Measurements from ENCODE around the gene RSF1. TPM values are rescaled to one million over a fixed set of nuclear protein-coding genes. Genes with fewer than 3 reads are reported as not detected.

The RSF1 gene
- total RNA-seq, 2 donors from 2014 or later = 25.5 to 46.2 TPM

- TF ChIP-seq POLR2A (IDR thresholded peaks at IDR 0.05) = no peak
- no peak for TF ChIP-seq CTCF (IDR thresholded peaks at IDR 0.05)
- no peak for TF ChIP-seq POLR2AphosphoS5 (IDR thresholded peaks at IDR 0.05)
- Histone ChIP-seq H3K36me3 (peaks cover 0 to 4% of the 10 kb centered on the region in 2 donors), H3K27me3 (replicated peaks; ENCODE audit: insufficient read depth) (no peaks in the 10 kb centered on the region), H3K4me3 (no peak overlapping the region), H3K9me3 (no peaks in the 10 kb centered on the region), H3K27ac (no peak overlapping the region), H3K4me1 (replicated peaks) (no peaks in the 10 kb centered on the region)
- DNase-seq (ENCODE audit: low spot score) = no peak
- intact Hi-C loops (cut with DNase I) = no loop called here
Observed at GRCh38 chr11:77687088-77687487, 133.4 kb downstream of the RSF1 start.

DNA sequence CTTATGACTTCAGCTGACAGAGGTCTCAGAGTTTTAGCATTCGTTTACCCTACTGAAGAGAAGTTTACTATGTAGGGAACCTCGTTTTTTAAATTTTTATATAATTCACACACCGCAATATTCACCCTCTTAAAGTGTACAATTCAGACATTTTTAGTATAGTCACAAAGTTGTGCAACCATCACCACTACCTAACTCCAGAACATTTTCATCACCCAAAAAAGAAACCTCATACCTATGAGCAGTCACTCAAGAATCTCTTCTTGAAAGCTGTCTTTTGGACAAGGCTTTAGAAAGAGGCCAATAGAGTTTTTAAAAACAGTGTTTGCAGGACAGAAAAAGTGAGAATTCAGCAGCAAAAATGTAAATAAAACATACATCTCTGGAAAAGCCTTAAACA, 143.4 kb downstream of the RSF1 start:
- intact Hi-C loops (cut with DNase I) = no loop called here
- Histone ChIP-seq H3K4me3 (no peak overlapping the region), H3K27me3 (replicated peaks; ENCODE audit: insufficient read depth) (no peaks in the 10 kb centered on the region), H3K9me3 (no peaks in the 10 kb centered on the region), H3K27ac (no peak overlapping the region), H3K36me3 (peaks cover 0 to 10% of the 10 kb centered on the region in 2 donors), H3K4me1 (replicated peaks) (no peaks in the 10 kb centered on the region)
- 86% methylated on average over 3 of the region's 3 CpGs for WGBS
- no peak for DNase-seq (ENCODE audit: low spot score)
- no peak for TF ChIP-seq POLR2AphosphoS5 (IDR thresholded peaks at IDR 0.05)

DNA sequence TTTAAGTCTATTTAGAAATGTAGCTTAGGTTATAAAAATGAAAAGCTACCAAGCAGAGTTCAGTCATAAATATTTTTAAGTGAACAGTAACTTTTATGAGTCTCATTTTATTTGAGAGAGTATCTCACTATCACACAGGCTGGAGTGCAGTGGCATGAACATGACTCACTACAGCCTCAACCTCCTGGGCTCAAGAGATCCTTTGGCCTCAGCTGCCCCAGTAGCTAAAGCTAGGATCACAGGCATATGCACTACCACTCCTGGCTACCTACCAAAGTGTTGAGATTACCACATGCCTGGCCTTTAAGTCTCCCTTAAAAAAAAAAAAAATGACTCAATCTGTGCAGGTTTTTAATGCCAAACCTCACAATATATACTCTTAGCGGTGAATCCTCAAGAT, 148.3 kb downstream of the RSF1 start:
- DNase-seq (ENCODE audit: low spot score) = no peak
- Histone ChIP-seq H3K36me3 (peaks cover 0 to 5% of the 10 kb centered on the region in 2 donors), H3K27ac (no peak overlapping the region), H3K9me3 (no peaks in the 10 kb centered on the region), H3K4me3 (no peak overlapping the region), H3K27me3 (replicated peaks; ENCODE audit: insufficient read depth) (no peaks in the 10 kb centered on the region), H3K4me1 (replicated peaks) (no peaks in the 10 kb centered on the region)
- TF ChIP-seq POLR2A (IDR thresholded peaks at IDR 0.05) = no peak
- TF ChIP-seq POLR2AphosphoS5 (IDR thresholded peaks at IDR 0.05) = peak; percentile 12
- intact Hi-C loops (cut with DNase I) = no loop called here
- 93% methylated on average over 1 of the region's 1 CpG for WGBS

DNA sequence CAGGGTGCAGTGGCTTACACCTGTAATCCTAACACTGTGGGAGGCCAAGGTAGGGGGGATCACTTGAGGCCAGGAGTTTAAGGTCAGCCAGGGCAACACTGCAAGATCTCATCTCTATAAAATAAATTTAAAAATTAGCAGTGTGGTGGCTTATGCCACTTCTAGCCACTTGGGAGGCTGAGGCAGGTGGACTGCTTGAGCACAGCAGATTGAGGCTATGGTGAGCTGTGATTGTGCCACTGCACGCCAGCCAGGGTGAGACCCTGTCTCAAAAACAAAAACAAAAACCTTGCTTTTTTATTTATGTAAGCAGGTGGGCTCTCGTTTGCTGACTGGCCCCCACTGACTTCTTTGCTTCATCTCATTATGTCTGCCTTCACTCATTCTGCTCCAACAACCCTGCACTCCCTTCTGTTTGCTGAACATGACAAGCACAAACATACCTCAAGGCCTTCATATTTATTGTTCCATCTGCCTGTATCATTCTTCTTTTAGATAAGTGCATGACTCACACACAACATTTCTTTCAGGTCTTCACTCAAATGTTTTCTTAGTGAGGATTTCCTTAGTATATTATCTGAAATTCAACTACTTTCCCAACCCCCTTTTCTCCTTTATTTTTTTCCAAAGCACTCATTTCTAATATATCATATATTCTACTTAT, 150.5 kb downstream of the RSF1 start:
- no peaks in the 10 kb centered on the region for H3K27me3 ChIP-seq (replicated peaks; ENCODE audit: insufficient read depth)
- intact Hi-C loops (cut with DNase I) = no loop called here

GRCh38 chr11:77668760-77669159, 151.8 kb downstream of the RSF1 start:
- Histone ChIP-seq H3K4me1 (replicated peaks) (no peaks in the 10 kb centered on the region), H3K27me3 (replicated peaks; ENCODE audit: insufficient read depth) (no peaks in the 10 kb centered on the region), H3K27ac (no peak overlapping the region), H3K36me3 (no peaks in the 10 kb centered on the region), H3K4me3 (no peak overlapping the region), H3K9me3 (no peaks in the 10 kb centered on the region)
- no peak for DNase-seq (ENCODE audit: low spot score)
- intact Hi-C loops (cut with DNase I) = no loop called here
- TF ChIP-seq POLR2A (IDR thresholded peaks at IDR 0.05) (no peak), POLR2AphosphoS5 (IDR thresholded peaks at IDR 0.05) (no peak), CTCF (IDR thresholded peaks at IDR 0.05) (no peak)
- 73% methylated on average over 3 of the region's 3 CpGs for WGBS

More for the DNA sequence above, 150.5 kb downstream of the RSF1 start:
- WGBS = 88% methylated on average over 2 of the region's 2 CpGs
- Histone ChIP-seq H3K27ac (no peak overlapping the region), H3K4me3 (no peak overlapping the region), H3K36me3 (peaks cover 0 to 3% of the 10 kb centered on the region in 2 donors), H3K4me1 (replicated peaks) (no peaks in the 10 kb centered on the region), H3K9me3 (no peaks in the 10 kb centered on the region)
- DNase-seq (ENCODE audit: low spot score) = peak; percentile 11
- TF ChIP-seq POLR2AphosphoS5 (IDR thresholded peaks at IDR 0.05) = peak; percentile 70
- no peak for TF ChIP-seq CTCF (IDR thresholded peaks at IDR 0.05)
